CD4-positive, alpha-beta T cell treated with Interleukin-10 for 1 hour (primary cell): ENCODE results near the gene STK10.
A peak's percentile ranks its signal among the peaks of the same experiment; 100 is the strongest.

Experiments
- DNase-seq: peaks from one replicate; pipeline ENCODE4 v3.0.0-alpha.2; 2020

Gene STK10

DNA sequence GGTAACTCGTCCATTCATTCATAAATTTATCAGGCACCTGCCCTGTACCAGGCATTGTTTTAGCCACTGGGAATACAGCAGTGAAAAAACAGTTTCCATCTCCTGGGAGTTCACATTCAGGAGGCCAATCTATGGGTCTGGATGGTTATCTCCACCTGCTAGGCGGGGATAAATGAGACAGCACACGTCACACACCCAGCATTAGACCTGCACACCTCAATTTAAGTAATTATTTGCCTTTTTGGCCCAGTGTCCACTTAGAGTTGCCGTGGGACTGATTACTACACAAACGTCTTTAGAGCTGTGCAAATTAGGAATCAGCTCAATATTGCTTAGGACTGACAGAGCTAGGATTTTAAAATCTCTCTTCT lies 46.1 kb downstream of the STK10 start:
- DNase-seq = no peak

DNA sequence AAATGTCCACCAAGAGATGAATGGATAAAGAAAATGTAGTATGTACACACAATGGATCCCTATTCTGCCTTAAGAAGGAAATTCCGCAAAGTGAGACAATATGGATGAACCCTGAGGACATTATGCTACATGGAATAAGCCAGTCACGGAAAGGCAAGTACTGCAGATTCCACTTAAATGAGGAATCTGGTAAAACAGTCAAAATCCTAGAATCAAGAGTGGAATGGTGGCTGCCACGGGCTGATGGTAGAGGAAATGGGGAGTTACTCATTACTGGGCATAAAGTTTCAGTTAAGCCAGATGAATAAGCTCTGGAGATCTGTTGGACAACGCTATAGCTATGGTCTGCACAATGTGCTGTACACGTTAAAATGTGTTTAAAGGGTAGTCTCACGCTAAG lies 47.2 kb downstream of the STK10 start:
- DNase-seq = no peak

DNA sequence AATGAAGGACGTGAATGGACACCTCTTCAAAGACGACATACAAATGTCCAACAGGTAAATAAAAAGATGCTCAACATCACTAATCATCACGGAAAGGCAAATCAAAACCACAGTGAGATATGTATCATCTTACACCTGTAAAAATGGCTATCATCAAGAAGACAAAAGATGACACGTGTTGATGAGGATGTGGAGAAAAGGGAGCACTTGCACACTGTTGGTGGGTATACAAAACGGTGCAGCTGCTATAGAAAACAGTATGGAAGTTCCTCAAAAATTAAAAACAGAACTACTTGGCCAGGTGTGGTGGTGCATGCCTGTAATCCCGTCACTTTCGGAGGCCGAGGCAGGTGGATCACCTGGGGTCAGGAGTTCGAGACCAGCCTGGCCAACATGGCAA lies 47.9 kb downstream of the STK10 start:
- DNase-seq = no peak

DNA sequence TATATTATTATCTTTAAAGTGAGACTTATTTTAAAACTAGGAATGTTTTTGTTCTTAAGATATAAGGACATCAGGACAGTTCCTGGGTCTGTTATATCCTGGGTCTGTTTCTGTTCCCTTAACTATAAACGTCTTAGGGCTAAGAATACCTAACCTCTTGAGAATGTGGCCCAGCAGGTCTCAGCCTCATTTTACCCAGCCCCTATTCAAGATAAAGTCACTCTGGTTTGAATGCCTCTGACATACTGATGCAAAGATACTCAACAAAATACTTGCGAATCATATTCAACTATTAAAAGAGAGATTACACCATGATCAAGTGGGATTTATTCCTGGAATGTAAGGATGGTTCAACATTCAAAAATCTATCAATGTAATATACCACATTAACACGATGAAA lies 51.0 kb downstream of the STK10 start:
- no peak for DNase-seq

DNA sequence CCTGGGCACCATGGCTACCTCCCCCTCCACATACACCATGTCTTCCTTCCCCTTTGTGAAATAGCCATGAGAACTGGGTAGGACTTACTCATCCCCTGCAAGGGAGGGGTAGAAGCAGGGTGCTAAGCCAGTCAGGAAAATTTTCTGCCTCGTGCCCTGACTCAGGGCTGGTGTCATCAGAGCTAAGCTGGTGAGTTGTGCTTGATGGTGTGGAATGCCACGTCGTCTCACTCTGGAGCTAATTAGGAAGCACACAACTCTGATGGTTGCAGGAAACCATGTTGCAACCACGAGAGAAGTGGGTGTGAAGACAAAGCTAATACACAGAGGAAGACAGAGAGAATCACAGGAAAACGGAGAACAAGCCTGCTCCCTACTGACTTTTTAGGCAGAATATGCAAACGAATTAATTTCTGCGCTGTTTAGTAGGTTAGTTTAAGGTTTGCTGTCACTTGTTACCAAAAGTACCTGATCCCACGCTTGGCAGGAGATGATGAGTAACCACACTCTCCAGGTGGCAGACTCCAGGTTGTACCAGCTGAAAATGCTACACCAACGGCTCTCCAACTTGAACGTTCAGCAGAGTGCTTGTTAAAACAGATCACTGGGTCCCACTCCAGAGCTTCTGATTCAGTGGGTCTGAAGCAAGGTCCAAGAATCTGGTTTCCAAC lies 54.5 kb downstream of the STK10 start:
- DNase-seq = peak; percentile 37

DNA sequence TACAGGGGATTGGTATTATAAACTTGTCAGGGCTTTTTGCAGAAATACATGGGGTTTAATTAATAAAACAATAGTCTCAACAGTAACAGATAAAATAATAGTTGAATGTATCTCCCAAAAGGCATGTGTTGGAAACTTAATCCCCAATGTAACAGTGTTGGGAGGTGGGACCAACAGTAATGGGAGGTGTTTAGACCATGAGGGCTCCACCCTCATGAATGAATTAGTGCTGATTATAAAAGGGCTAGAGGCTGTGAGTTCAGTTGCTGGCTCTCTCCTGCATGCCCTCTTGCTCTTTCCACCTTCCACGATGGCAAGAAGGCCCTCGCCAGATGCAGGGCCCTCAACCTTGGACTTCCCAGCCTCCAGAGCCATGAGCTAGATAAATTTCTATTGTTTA lies 56.3 kb downstream of the STK10 start:
- no peak for DNase-seq

DNA sequence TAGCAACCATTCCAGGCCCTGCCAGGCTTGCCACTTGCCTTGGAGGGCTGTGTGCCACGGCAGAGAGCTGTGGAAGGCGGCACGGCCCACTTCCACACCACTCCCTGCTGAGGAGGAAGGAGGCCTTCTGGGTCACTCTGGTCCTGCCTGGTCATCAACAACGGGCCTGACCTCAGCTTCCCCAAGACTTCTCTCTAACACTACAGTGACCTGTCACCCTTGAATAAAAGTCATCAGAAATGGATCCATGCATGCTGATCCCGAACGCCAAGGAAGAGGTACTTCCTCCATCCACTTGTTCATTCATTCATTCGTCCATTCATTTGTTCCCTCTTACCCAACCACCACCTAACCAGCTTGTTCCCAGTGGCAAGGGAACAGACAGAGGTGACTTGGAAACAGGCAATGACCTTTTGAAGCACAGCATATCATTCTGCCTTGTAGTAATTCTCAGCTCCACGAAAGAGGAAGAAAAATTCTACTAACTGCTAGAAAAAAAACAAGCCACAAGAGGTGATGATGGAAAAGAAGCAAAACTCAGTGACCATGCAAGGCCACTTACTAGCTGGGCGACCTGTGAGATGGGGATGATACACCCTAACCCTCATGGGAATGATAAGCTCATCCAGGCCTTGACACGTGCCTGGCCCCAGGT lies 58.6 kb downstream of the STK10 start:
- DNase-seq = no peak

DNA sequence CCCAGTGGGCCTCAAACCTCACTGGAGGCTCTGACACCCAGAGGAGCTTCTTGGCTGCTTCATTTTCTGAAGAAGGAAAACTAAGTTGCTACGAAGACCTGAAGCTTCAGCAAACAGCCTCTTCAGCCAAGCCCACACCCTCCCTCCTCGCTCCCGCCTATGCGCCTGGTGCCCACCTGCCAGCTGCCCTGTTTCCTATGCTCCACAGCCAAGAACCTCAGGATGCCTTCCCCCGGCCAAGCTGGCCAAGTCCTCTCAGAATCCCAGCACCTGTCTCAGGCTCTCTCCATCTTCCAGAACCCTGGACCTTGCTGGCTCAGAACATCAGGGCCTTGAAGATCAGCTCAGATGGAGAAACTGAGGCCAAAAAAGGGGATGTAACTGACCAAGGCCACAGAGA lies 60.4 kb downstream of the STK10 start:
- DNase-seq = no peak

DNA sequence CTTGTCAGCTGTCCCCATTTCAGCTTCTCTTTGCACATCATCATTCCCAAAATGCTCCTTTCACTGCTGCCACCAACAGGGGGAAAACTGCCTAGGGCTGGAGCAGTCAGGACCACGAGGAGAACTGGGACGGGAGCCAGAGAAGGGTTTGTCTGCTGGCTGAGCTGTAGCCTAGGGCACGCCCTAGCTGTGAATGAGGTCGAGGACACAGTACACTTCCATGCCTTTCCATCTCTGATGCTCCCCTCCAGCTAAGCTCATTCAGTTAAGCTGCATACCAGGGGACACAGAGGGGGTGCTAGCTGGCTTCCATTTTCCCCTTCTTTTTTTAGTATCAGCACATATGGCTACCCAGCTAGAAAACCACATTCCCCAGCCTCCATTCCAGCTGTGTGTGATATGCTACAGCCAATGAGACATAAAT lies 64.7 kb downstream of the STK10 start:
- no peak for DNase-seq

DNA sequence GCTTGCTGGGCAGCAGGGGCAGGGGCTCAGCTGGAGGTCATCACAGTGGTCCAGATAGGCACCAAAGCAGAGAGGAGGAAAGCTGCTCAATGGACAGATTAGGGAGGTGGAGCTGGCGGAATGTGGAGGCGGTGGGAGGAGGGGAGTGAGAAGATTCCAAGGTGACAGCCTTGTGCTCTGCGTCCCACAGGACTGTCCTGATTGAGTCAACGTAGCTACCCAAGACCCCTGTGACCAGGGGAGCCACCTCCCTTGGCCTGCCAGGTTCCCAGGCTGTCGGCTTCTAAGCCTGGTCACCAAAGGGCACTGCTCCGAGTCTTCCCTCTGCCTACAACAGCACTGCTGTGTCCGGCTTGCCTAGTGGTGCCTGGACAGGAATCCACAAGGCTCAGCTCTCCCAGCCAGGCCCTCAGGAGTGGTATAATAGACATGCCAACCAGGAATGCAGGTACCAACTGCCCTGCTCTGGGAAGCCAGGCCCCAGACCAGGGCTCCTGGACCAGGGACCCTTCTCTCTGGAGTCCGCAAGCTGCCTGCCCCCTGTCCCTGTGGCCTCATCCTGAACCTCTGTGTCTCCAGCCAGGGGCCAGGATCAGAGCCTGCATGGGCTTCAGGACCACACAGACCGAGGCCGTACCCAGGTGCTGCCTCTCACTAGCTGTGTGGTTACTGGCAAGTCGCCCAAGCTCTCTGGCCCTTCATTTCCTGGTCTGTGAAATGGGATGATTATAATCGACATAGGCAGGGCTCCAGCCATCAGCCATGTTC lies 67.9 kb downstream of the STK10 start:
- no peak for DNase-seq

DNA sequence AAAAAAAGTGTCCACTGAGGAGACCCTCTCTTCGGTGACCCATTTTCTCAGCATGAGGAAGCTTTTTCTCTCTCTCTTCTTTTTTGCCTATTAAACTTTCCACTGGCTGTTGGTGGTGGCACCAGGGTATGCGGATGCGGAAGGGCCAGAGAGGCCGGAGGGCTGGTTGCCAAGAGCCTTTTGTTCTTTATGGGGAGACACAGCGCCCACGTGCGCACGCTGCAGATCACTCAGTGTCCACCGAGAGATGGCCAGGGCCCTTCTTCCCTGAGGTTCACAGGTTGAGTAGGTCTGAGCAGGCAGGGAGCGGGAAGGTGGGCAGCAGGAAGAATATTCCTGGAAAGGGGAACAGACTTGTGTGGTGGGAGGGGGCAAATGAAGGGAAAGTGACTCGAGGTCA lies 69.1 kb downstream of the STK10 start:
- no peak for DNase-seq

DNA sequence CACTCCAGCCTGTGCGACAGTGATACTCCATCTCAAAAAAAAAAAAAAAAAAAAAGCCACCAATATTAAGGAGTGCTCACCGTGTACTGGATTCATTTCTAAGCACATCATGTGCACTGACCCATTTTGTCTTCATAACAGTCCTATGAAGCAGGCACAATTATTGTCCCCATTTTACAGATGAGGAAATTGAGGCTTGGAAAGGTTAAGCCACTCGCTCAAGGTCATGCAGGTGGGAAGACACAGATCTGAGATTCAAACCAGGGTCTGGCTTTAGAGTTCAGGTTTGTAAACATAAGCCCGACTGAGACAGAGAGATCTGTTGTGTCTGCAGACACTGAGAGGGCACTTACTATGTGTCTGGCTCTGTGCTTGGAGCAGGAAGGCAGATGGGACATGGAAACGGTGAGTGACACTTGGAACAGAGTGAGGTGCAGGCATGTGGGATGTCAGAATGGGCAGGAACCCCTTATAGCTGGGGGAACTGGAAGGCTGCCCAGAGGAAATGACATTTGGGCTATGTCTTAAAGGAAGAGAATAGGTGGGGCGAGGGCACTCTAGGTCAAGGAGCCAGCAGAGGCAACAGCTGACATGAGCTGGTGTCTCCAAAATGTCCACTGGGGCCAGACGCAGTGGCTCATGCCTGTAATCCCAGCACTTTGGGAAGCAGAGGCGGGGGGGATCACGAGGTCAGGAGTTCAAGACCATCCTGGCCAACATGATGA lies 69.9 kb downstream of the STK10 start:
- no peak for DNase-seq

DNA sequence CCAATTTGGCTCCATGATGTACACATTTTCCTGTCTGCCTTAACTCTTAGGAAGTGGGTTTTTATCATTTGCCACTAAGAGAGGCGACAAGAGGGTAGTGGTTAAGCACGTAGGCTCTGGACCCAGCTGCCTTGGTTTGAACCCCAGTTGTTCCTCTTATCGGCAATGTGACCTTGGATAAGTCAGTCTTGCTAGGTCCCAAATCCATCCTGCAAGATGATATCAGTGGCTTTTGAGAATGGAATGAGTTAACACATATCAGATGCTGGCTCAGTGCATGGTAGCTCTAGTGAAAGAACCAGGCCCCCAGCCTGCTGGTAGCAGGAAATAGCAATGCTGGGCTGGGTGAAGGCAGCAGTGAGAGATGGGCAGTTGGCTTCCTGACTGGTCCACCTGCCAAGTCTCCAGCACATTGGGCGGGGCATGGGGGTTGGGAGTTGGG lies 72.5 kb downstream of the STK10 start:
- peak; percentile 59 for DNase-seq

DNA sequence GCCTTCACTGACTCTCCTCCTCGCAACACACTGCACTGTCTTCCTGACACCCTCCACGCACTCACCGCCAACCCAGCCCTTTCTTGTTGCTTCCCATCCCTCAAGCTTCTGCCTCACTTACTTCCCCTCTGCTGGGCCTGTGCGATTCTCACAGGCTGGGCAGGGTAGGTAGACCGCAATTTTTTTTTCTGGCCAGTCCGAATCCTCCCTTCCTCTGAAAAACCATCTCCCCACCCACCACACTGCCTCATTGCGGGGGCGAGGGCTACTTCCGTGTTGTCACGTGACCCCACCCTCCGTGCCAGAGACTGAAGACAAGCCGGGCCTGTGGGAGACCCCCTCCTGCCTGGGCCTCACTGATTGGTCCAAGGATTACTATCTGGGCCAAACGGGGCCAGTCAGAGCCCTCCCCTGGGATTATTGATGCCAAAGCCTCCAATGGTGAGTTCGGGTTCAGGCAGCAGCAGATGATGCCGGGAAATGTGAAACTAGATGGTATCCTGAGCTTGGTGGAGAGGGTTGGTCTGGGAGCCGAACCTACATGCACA lies 73.1 kb downstream of the STK10 start:
- DNase-seq = peak; percentile 86

DNA sequence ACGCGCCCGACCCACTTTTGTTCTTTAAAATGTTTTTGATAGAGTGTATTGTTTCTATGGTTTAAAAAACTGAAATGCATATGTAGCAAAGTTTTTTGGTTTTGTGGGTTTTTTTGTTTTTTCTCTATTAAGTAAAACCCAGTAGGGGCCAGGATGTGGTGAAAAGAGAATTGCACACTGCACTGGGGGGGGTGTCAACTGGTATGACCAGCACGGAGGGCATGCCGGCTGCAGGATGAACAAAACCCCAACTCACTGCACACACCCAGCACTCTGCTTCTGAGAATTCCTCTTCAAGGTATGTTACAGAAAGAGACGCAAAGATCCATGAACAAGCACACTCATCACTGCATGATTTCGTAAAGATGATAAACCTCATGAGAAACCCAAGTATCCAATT lies 75.0 kb downstream of the STK10 start:
- DNase-seq = peak; percentile 83

DNA sequence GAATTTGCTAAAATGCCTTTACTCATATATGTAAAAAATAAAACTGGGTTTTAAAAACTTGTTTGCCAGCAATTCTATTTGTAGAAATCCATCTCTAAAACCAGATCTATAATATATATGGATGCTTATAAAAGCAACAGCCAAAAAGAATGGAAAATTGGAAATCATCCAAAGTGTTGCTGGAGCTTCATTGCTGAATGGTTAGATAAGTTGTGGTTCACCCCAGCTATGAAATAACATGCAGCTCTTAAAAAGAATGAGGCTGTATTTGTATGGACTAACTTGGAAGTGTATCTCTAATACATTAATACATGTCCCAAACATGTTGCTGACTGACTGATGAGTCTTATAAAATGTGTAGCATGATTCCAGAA lies 76.2 kb downstream of the STK10 start:
- no peak for DNase-seq

DNA sequence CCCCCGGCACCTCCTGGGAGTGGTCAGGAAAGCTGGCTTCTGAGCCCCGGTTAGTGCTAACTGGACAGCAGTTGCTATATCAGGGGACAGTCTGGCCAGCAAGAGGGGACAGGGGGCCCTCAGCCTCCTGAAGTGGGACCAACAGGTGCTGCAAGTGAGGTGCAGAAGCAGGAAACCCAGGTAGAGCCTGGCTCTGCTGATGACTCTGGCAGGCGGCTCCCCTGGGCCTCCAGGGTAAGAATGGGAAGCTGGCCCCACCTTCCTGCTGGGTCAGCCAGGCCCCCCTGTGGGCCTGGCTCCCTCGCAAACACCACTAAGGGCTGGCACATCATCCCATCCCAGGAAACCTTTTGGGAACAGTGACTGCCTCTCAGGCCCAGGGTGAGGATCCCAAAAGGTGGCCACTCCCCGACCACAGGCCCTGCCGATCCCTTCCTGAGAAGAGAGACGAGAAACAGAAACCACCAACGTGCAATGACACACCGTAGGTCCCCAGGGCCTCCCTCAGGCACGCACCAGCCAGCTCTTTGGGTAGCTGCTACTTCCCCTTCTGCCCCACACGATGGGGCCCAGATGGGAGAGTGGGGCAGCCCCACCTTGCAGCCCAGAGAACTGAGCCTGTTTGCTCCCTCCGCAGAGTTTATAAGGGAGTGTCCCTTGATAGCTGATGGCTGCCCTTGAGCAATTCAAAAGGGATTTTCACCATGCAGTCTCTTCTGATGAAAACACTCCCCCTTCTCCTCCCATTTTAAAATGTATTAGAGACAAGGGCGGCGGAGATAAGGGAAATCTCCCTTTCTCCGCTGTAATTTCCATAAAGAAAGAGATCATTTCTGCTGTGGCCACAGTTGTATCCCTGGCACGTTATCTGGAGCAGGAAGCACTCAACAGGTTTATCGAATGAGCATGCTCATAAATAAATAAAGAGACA lies 76.8 kb downstream of the STK10 start:
- peak; percentile 75 for DNase-seq

DNA sequence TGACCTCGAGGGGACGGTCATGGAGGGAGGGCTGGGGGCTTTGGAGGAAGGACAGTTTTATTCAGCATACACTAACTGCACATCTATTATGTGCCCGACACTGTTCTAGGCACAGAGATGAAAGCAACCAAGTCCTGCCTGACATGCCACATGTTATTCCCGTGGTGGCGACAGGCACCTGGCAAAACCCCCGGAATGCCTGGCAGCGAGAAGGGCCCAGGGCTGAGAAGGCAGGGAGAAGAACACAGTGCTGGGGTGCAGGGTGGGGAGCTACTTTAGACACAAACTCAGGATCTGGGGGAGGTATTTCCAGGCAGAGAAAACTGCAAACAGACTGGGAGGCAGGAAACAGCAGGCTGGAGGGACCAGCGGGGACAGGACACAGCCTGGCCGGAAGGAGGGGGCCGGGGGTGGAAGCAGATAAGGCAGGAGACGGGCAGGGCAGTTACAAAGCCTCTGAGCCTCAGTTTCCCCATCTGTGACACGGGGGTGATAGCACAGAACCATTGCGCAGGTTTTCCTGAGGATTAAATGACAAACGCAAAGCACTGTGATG lies 77.7 kb downstream of the STK10 start:
- DNase-seq = no peak

DNA sequence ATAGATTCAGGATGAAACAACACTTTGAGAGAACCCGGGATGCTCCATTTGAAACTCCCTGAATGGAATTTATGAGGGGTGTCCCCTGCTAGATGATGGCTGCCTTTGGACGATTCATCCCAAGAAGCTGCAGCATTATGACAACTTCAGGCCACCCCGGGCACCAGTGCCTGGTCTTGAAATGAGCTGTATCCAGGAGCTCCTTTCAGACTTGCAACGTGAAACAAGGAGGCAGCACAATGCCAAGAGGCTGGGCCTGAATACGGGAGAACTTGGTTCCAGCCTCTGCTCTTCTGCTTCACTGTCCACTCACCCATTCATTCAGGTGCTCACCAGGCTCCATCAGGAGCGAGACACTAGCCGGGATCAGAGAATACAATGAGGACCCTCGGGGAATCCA lies 78.3 kb downstream of the STK10 start:
- no peak for DNase-seq

DNA sequence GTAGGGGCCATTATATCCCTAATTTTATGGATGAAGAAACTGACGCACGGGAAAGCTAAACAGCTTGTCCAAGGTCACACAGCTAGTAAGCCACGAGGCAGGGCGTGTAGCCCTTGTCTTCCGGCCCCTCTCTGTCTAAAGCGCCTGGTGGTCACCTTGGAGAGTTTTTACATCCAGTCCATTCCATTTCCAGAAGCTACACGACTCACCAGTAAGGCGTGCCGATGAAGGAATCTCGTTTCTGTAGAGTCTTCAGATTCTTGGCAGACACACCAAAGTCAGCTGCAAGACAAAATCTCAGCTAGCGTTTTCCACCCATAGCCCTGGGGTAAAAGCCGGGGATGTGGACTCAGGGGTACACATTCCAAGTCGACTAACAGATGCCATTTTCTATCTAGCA lies 80.5 kb downstream of the STK10 start:
- no peak for DNase-seq

DNA sequence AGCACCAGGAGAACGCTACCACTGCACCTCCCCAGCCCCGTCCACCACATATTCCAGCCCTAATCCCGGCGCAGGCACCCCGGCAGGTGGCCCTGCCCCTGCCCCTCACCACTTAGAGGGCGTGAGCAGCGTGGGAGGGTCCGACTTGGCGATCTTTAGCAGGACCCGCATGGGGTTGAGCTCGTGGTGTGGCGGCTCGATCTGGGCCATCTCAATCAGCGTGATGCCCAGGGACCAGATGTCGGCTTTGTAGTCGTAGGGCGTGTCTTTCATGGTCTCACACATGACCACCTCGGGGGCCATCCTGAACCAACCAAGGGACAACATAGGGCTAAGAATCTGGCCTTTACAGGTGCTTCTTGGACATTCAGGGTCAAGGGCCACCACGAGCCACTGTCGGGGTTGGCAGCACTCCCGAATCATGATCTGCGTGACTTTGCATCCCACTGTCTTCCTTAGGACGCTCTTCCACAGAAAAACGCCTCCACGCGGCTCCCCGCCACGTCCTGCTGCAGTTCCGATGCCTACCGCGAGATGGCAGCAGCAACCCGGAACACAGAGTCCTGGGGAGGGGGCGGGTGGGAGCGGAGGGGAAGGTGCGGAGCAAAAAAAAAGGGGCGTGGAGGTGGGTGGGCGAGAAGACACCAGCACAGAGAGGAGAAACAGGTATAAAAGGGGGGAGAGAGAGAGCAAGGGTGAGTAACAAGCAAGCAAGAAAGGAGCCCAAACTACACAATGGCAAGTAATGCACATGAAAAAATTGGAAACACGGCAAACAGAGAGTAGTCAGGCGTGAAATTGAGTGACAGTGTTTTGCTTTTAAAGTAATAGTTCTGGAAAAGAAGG lies 81.3 kb downstream of the STK10 start:
- peak; percentile 69 for DNase-seq
